Erythroblast (primary cell): ENCODE results near the gene NARF.

Experiments used
- GATA1 ChIP-seq: IDR thresholded peaks from 2 replicates; pipeline ENCODE4 v1.6.1; 2011; ENCODE audit warnings: low read depth, mild to moderate bottlenecking, control low read depth, low read length, moderate library complexity
- POLR2A ChIP-seq: IDR thresholded peaks from 2 replicates; pipeline ENCODE4 v1.6.1; 2011; ENCODE audit warnings: mild to moderate bottlenecking, low read length

GRCh38 chr17:82457929-82458178 lies 687 bp upstream of the NARF start:
- no peak for TF ChIP-seq POLR2A
- no peak for TF ChIP-seq GATA1
